Astrocyte of the spinal cord (primary cell): ENCODE measurements around the gene LRP1-AS.

Experiments used
- DNase-seq: peaks from one replicate; pipeline ENCODE4 v3.0.0; 2011; ENCODE audit warnings: low read depth, low spot score
- H3K4me3 ChIP-seq: 2 replicates; pipeline ENCODE4 v1.5.1; 2011; ENCODE audit warnings: low read depth, mild to moderate bottlenecking, low read length, moderate library complexity
- in situ Hi-C: cut with HindIII; loops from 2 replicates; pipeline ENCODE4 v1.10.0; 2017; ENCODE audit warnings: low sequenced_read_pairs
- TF ChIP-seq, protein P1 (sequence below): IDR thresholded peaks from 2 replicates; pipeline ENCODE4 v1.5.1; 2012; ENCODE audit warnings: low read depth, mild to moderate bottlenecking, low read length, inconsistent platforms

Gene LRP1-AS

DNA sequence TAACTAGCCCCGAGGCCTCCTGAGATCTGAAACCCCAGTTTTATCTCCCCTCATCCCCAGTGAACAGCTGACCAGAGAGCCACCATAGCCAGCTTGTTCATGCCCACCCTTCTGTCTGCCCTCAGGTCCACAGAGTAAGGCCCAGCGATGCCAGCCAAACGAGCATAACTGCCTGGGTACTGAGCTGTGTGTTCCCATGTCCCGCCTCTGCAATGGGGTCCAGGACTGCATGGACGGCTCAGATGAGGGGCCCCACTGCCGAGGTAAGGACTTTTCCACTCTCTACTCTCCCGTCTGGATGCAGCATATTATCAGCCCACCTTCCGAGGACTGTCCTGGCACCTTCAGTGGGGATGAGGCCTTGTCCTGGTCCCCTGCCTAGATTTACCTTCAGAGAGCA, 6.2 kb downstream of the LRP1-AS start:
- in situ Hi-C loops = no loop called here
- no peak for DNase-seq

DNA sequence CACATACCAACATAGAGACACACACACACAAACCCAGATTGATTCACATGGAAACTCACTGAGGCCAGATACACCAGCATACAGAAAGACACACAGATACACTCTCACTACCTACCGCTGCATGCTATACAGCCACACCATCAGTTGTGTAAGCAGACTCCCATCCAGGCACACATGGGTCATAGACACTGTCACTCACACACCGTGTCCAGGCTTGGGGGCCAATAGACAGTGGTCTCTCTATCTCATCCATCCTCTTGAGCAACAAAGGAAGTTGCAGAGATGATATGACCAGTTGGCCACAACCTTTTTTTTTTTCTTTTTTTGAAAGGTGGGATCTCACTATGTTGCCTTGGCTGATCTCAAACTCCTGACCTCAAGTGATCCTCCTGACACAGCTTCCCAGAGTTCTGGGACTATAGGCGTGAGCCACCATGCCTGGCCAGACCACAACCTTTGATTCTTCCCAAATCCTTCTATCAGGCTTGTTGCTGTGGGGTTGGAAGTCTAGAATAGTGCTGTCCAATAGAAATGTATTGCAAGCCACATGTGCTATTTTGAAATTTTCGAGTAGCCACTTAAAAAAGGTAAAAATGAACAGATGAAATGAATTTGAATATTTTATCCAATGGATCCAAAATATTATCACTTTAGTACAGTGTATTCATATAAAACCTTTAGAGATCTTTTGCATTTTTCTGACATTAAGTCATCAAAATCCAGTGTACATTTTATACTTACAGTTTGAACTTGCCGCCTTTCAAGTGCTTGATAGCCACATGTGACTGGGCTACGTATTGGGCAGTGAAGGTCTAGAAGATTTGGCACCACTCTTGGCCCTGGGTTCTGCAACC, 7.4 kb downstream of the LRP1-AS start:
- DNase-seq = no peak
- in situ Hi-C loops = no loop called here

More for the DNA sequence above, 6.2 kb downstream of the LRP1-AS start:
- TF ChIP-seq, protein P1, sequence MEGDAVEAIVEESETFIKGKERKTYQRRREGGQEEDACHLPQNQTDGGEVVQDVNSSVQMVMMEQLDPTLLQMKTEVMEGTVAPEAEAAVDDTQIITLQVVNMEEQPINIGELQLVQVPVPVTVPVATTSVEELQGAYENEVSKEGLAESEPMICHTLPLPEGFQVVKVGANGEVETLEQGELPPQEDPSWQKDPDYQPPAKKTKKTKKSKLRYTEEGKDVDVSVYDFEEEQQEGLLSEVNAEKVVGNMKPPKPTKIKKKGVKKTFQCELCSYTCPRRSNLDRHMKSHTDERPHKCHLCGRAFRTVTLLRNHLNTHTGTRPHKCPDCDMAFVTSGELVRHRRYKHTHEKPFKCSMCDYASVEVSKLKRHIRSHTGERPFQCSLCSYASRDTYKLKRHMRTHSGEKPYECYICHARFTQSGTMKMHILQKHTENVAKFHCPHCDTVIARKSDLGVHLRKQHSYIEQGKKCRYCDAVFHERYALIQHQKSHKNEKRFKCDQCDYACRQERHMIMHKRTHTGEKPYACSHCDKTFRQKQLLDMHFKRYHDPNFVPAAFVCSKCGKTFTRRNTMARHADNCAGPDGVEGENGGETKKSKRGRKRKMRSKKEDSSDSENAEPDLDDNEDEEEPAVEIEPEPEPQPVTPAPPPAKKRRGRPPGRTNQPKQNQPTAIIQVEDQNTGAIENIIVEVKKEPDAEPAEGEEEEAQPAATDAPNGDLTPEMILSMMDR = no peak
- H3K4me3 ChIP-seq = no peak overlapping the region

DNA sequence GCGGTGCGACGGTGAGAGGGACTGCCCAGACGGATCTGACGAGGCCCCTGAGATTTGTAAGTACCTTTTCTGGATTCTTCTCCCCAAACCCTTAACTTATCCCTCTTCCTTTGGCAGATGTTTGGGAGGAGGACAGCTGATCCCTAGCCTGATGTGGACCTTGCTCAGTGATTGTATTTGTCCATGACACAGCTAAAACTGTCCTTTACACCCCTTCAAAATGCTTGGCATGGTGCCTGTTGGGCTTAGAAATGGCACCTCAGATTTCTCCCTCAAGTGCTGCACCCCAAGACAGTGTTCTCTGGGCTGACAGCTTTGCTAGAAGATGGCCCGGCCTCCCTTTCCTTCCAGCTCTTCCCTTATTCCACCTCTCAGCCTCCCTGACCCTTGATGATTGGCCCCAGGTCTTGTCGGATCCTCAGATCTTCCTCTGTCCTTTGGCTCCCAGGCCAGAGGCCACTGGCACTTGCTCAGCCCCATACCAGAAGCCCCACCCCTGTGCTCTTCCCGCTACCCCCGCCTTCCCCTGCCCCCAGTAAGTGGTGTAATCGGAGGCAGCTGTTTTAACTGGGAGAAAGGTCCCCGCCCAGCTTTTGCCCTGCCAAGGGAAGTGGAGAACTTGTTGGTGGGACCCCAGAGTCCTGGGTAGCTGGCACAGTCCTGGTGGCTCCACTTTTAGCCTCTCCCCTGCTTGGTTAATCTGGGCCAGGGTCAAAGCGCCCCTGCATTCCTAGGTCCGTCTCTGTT, 8.7 kb downstream of the LRP1-AS start:
- H3K4me3 ChIP-seq = no peak overlapping the region
- TF ChIP-seq, protein P1 = no peak
- in situ Hi-C loops = no loop called here
- no peak for DNase-seq

More for the DNA sequence above, 7.4 kb downstream of the LRP1-AS start:
- TF ChIP-seq, protein P1 = no peak
- H3K4me3 ChIP-seq = no peak overlapping the region

DNA sequence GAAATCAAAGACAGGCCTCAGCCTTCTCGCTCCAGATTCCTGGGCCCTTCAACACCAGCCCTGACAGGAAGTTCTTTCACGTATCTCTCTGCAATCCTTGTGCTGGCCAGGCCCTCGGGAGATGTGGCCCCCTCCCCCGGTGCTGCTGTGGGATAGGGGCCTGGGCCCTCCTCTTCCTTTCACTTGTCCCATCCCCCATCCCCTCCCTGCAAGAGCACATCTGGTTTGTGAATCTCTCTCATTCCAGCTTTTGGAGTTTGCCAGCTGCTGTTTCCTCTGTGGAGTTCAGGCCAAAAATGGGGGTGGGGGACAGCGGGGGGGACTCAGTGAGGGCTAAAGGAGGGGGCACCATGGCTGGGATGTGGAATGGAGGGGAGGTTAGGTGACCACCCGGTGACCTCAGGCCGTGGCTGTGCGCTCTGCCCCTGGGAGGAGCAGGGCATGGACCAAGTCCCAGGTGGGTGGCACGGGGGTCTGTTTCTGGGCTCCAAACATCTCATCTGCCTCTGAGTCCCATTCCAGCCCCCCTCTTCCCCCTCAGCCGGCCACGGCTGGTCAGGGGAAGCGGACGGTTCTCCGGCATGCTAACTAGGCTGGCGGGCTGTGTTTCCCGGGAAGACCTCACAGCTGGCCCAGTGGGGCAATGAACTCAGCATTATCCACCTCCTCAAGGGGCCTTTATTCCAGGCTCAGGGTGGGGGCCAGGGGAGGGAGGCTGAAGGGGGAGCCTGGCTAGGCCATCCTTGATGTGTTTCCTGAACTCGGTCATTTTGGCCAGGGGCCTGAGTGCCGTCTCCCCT, 11.7 kb downstream of the LRP1-AS start:
- no peak overlapping the region for H3K4me3 ChIP-seq
- in situ Hi-C loops = no loop called here
- TF ChIP-seq, protein P1 = no peak
- peak; percentile 50 for DNase-seq

DNA sequence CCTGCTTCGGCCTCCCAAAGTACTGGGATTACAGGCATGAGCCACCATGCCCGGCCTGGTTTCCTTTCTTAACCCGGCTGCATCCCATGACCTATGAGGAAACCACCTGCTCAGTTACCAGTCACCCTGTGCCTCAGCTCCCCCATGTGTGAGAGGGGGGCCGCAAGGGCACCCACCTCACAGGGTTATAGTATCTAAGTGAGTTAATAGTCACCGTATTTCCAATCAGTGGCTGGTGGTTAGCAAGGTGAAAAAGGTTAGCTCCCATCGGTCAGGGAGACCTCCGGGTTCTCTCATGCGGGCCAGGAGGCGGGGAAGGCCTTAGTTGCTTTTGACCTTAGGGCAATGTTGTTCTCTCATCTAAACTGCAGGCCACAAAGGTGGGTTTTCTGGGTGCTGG, 12.5 kb downstream of the LRP1-AS start:
- TF ChIP-seq, protein P1 = no peak
- in situ Hi-C loops = loop anchor here (5.0 kb wide), 1 partner anchor 37 kb away; no protein-coding TSS in a partner anchor
- no peak overlapping the region for H3K4me3 ChIP-seq
- DNase-seq = no peak

DNA sequence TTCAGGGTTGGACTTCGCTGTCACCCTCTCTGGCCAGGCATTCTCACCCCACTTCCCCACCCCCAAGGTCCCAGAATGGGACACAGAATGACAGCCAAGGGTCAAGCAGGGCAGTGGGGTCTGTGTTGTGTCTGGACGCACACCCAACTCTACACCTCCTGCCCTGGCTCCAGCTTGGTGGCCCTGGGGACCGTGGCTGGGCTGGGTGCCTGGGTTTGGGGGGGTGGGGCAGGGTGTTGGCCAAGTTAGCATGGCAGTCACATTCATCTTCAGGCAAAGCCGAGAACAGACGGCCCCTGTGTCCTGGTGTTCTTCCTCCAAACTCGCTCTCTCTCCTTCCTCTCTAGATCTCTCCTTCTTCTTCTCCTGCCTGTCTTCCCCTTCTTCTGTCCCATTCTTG, 13.5 kb downstream of the LRP1-AS start:
- H3K4me3 ChIP-seq = no peak overlapping the region
- TF ChIP-seq, protein P1 = no peak
- in situ Hi-C loops = loop anchor here (5.0 kb wide), 1 partner anchor 38 kb away; no protein-coding TSS in a partner anchor
- DNase-seq = no peak
